HCT116 (cell line): ENCODE measurements around the gene HSFX4. TPM values are rescaled to one million over a fixed set of nuclear protein-coding genes. Genes with fewer than 3 reads are reported as not detected.
"Not testable (repeated sequence)": the region's sequence is repeated elsewhere in the genome, so short reads cannot be mapped to it uniquely, and the experiment has no call there.

ENCODE experiments used
- ATAC-seq: fragments of 200-7000 bp; cut with Tn5 transposase; 2 replicates; pipeline ENCODE4 v1.9.1; 2020; ENCODE audit warnings: mild to moderate bottlenecking, moderate library complexity
- BruUV-seq: library from RNA; stranded (reverse); fragments of 400-500 nt; replicated peaks from 2 replicates; lab custom pipeline; 2021; lab: Mats Ljungman, UMichigan
- CTCF ChIA-PET: fragments of 300-600 bp; sonication (Branson Sonifier 250); formaldehyde crosslinking; loops from one replicate; lab custom pipeline; 2021; ENCODE audit warnings: antibody characterized with exemption; lab: Charles Lee
- POLR2A ChIA-PET: fragments of 300-600, 350-600 bp; sonication (Branson Sonifier 250); formaldehyde crosslinking; loops from one replicate; lab custom pipeline; 2021; ENCODE audit warnings: antibody characterized with exemption; lab: Charles Lee
- RAD21 ChIA-PET, 2 experiments: fragments of 300-600 bp; sonication (Branson Sonifier 250); formaldehyde crosslinking; loops; one replicate each; lab custom pipeline; 2023; ENCODE audit warnings: low total read pairs in 2 of 2; ENCODE audit not compliant: uncharacterized antibody in 2 of 2, unreplicated experiment in 2 of 2, low non-redundant PET in 1 of 2; lab: Charles Lee
- DNase-seq: peaks from one replicate; pipeline ENCODE4 v3.0.0-alpha.2; 2010; ENCODE audit warnings: low read depth, low spot score
- H2AFZ ChIP-seq: fragments of 200-600 bp; shearing (Covaris generic), sonication (generic); 2 replicates; pipeline ENCODE4 v1.6.1; 2017; ENCODE audit warnings: low read depth, mixed run types, mixed read lengths, antibody characterized with exemption, low read length; ENCODE audit not compliant: poor library complexity, severe bottlenecking
- H3K27ac ChIP-seq: 2 replicates; pipeline ENCODE4 v1.5.1; 2012; ENCODE audit warnings: low read depth, low read length
- H3K27me3 ChIP-seq: fragments of 200-600 bp; sonication (generic); 2 replicates; pipeline ENCODE4 v1.6.1; 2016; ENCODE audit warnings: mixed run types, low read length, mixed read lengths; ENCODE audit not compliant: insufficient read depth
- H3K36me3 ChIP-seq, 2 experiments: fragments of 200-500 bp in 1 of 2; fragments of 200-600 bp in 1 of 2; sonication (Bioruptor generic) in 1 of 2; sonication (generic) in 1 of 2; 2 replicates each; pipeline versions ENCODE4 v1.5.1 to v1.6.1; 2014 to 2016; ENCODE audit warnings: low read length in 2 of 2, inconsistent platforms in 1 of 2, mixed read lengths in 1 of 2, mixed run types in 1 of 2; ENCODE audit not compliant: insufficient read depth in 2 of 2, control insufficient read depth in 1 of 2
- H3K4me1 ChIP-seq, 2 experiments: fragments of 200-600 bp in 1 of 2; sonication (generic) in 1 of 2; 2 replicates each; pipeline versions ENCODE4 v1.5.1 to v1.6.1; 2012 to 2017; ENCODE audit warnings: low read length in 2 of 2, inconsistent platforms in 1 of 2, mild to moderate bottlenecking in 1 of 2, mixed read lengths in 1 of 2, mixed run types in 1 of 2, moderate library complexity in 1 of 2; ENCODE audit not compliant: insufficient read depth in 2 of 2, control insufficient read depth in 1 of 2
- H3K4me2 ChIP-seq: fragments of 200-600 bp; sonication (generic); 2 replicates; pipeline ENCODE4 v1.6.1; 2017; ENCODE audit warnings: mixed run types, low read length, mixed read lengths
- H3K4me3 ChIP-seq, 2 experiments: fragments of 200-600 bp in 1 of 2; sonication (generic) in 1 of 2; replicated peaks in 1 of 2; 2 replicates each; pipeline ENCODE4 v1.5.1; 2011 to 2016; ENCODE audit warnings: low read length in 2 of 2, control low read depth in 1 of 2, low read depth in 1 of 2, mild to moderate bottlenecking in 1 of 2, mixed read lengths in 1 of 2, mixed run types in 1 of 2
- H3K79me2 ChIP-seq: fragments of 200-600 bp; sonication (generic); 2 replicates; pipeline ENCODE4 v1.6.1; 2017; ENCODE audit warnings: mild to moderate bottlenecking, mixed run types, low read length, moderate library complexity, mixed read lengths; ENCODE audit not compliant: insufficient read depth
- H3K9ac ChIP-seq: fragments of 200-600 bp; sonication (generic); 2 replicates; pipeline ENCODE4 v1.6.1; 2016; ENCODE audit warnings: low read length, mixed read lengths
- H3K9me2 ChIP-seq: fragments of 200-600 bp; sonication (generic), shearing (Covaris generic); 2 replicates; pipeline ENCODE4 v1.6.1; 2017; ENCODE audit warnings: mixed run types, mild to moderate bottlenecking, moderate library complexity; ENCODE audit not compliant: insufficient read depth
- H3K9me3 ChIP-seq, 2 experiments: fragments of 200-500 bp in 1 of 2; fragments of 200-600 bp in 1 of 2; sonication (Bioruptor generic) in 1 of 2; sonication (generic) in 1 of 2; 2 replicates each; pipeline ENCODE4 v1.6.1; 2014 to 2017; ENCODE audit warnings: low read length in 2 of 2, mixed read lengths in 2 of 2, inconsistent platforms in 1 of 2, low read depth in 1 of 2, mild to moderate bottlenecking in 1 of 2, mixed run types in 1 of 2, moderate library complexity in 1 of 2; ENCODE audit not compliant: control insufficient read depth in 1 of 2, insufficient read depth in 1 of 2
- H4K20me1 ChIP-seq: fragments of 200-600 bp; sonication (generic), shearing (Covaris generic); 2 replicates; pipeline ENCODE4 v1.6.1; 2017; ENCODE audit warnings: mixed run types, mild to moderate bottlenecking, moderate library complexity; ENCODE audit not compliant: insufficient read depth
- CBX3 ChIP-seq: IDR thresholded peaks from 2 replicates; pipeline ENCODE4 v1.6.1; 2012; ENCODE audit warnings: low read depth
- CEBPB ChIP-seq: IDR thresholded peaks from 2 replicates; pipeline ENCODE4 v1.6.1; 2012; ENCODE audit warnings: low read depth
- SP1 ChIP-seq: IDR thresholded peaks from 2 replicates; pipeline ENCODE4 v1.6.1; 2012; ENCODE audit warnings: low read depth
- TCF7L2 ChIP-seq: IDR thresholded peaks from 2 replicates; pipeline ENCODE4 v1.7.0; 2011; ENCODE audit warnings: borderline replicate concordance, inconsistent platforms; ENCODE audit not compliant: insufficient read depth, insufficient read length; ENCODE audit errors: extremely low read depth
- YY1 ChIP-seq: IDR thresholded peaks from 2 replicates; pipeline ENCODE4 v1.6.1; 2011; ENCODE audit warnings: low read length, low read depth, moderate library complexity, mild to moderate bottlenecking; ENCODE audit not compliant: insufficient replicate concordance; ENCODE audit errors: extremely low read depth
- intact Hi-C: fragments of 100-400 bp; cut with micrococcal nuclease; formaldehyde crosslinking; loops from 2 replicates; pipeline ENCODE4 v1.10.0; 2022
- total RNA-seq: library from RNA; stranded (reverse); gene quantifications from one replicate; pipeline ENCODE4 v1.2.1, GENCODE V29; 2021; ENCODE audit not compliant: unreplicated experiment
- TF ChIP-seq, protein P1 (sequence below): IDR thresholded peaks from 2 replicates; pipeline ENCODE4 v1.6.1; 2012
- TF ChIP-seq, protein P2 (sequence below), 3 experiments: fragments of 200-600 bp in 1 of 3; sonication (generic) in 1 of 3; IDR thresholded peaks in 2 of 3; conservative IDR thresholded peaks in 1 of 3; 2 replicates each; pipeline ENCODE4 v1.5.1; 2012 to 2017; ENCODE audit warnings: low read depth in 2 of 3, low read length in 2 of 3, antibody characterized with exemption in 1 of 3, borderline replicate concordance in 1 of 3, control low read depth in 1 of 3, mild to moderate bottlenecking in 1 of 3, mixed read lengths in 1 of 3, mixed run types in 1 of 3, moderate library complexity in 1 of 3; ENCODE audit not compliant: insufficient read depth in 1 of 3

HSFX4 gene
- total RNA-seq, 1 experiment from 2014 or later = not detected

DNA sequence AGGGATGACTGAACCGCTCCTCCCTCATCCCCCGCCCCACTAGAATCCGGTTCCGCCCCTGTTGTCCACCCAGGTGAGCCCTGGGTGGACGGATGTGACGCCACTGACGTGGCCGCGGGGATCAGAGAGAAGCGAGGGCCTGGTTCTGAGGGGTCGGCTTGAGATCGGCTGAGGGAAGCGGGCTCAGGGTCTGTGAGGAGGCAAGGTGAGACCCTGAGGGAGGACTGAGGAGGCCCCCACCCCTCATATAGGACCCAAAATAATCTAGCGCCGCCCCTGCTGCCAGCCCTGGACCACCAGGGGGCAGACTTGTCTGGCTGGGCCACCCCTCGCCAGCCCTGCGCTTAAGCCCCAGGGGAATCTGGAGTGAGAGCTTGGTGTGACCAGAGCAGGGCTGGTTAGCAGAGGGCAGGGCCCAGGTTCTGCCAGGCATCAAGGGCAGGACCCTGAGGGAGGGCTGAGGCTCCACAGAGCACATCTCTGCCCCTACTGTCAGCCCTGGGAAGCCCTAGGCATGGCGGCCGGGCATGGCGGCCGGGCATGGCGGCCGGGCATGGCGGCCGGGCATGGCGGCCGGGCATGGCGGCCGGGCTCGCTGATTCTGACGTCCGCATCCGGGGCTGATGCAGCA, 48.2 kb upstream of the HSFX4 start, which contains the start of gene MAGEA8 (continued):
- TF ChIP-seq TCF7L2 (no peak), CEBPB (no peak), CBX3 (no peak)
- TF ChIP-seq, all 23 proteins: peak for 2

DNA sequence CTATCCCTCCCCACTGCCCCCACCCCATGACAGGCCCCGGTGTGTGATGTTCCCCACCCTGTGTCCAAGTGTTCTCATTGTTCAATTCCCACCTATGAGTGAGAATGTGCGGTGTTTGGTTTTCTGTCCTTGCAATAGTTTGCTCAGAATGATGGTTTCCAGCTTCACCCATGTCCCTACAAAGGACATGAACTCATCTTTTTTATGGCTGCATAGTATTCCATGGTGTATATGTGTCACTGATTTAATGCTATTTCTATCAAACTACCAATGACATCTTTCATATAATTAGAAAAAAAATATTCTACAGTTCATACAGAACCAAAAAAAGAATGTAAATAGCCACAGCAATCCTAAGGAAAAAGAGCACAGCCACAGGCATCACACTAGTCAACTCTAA, 38.5 kb upstream of the HSFX4 start:
- ATAC-seq, BruUV-seq, CTCF ChIA-PET: not testable (repeated sequence)

DNA sequence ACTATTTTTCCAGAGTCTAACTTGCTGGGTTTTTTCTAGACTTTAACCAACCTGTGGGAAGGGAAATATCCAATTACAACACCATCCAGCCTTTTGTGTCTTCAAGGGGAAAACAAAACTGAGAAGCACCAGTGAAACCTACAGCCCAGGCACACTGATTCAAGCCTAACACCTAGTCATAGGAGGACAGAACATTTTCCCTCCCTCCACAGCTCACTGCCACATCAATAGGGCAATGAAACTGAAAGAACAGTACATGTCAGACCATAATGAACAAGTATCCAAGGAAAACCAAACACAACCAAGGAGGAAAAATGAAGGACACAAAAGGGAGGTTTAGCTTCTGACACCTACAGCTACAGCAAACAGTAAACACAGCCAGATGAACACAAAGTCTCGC, 30.8 kb upstream of the HSFX4 start:
- CTCF ChIA-PET = no interaction called here
- ATAC-seq = no peak

More for the DNA sequence above, 38.5 kb upstream of the HSFX4 start:
- intact Hi-C loops, H3K9me2 ChIP-seq, POLR2A ChIA-PET, H3K27ac ChIP-seq, H3K4me3 ChIP-seq, H3K79me2 ChIP-seq, H3K4me1 ChIP-seq, H3K27me3 ChIP-seq, H3K9ac ChIP-seq, H3K4me2 ChIP-seq, H4K20me1 ChIP-seq, H2AFZ ChIP-seq, DNase-seq, H3K36me3 ChIP-seq, RAD21 ChIA-PET, H3K9me3 ChIP-seq: not testable (repeated sequence)

More for the DNA sequence above, 30.8 kb upstream of the HSFX4 start:
- Histone ChIP-seq H3K4me1 (no peaks in the 10 kb centered on the region), H3K9me3 (no peaks in the 10 kb centered on the region), H3K9me2 (no peaks in the 10 kb centered on the region), H4K20me1 (no peaks in the 10 kb centered on the region), H3K36me3 (no peaks in the 10 kb centered on the region), H2AFZ (no peak overlapping the region), H3K27me3 (no peaks in the 10 kb centered on the region), H3K4me3 (no peak overlapping the region), H3K79me2 (no peaks in the 10 kb centered on the region), H3K27ac (no peak overlapping the region), H3K9ac (no peak overlapping the region), H3K4me2 (no peak overlapping the region)
- TF ChIP-seq YY1 = no peak
- TF ChIP-seq, protein P1, sequence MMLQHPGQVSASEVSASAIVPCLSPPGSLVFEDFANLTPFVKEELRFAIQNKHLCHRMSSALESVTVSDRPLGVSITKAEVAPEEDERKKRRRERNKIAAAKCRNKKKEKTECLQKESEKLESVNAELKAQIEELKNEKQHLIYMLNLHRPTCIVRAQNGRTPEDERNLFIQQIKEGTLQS = no peak
- no peak for TF ChIP-seq SP1
- no peak for TF ChIP-seq CEBPB
- TF ChIP-seq, protein P2, sequence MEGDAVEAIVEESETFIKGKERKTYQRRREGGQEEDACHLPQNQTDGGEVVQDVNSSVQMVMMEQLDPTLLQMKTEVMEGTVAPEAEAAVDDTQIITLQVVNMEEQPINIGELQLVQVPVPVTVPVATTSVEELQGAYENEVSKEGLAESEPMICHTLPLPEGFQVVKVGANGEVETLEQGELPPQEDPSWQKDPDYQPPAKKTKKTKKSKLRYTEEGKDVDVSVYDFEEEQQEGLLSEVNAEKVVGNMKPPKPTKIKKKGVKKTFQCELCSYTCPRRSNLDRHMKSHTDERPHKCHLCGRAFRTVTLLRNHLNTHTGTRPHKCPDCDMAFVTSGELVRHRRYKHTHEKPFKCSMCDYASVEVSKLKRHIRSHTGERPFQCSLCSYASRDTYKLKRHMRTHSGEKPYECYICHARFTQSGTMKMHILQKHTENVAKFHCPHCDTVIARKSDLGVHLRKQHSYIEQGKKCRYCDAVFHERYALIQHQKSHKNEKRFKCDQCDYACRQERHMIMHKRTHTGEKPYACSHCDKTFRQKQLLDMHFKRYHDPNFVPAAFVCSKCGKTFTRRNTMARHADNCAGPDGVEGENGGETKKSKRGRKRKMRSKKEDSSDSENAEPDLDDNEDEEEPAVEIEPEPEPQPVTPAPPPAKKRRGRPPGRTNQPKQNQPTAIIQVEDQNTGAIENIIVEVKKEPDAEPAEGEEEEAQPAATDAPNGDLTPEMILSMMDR (IDR thresholded peaks at IDR 0.05 in 2 of 3, conservative IDR thresholded peaks at IDR 0.05 in 1 of 3; ENCODE audit: borderline replicate concordance in 1 of 3, insufficient read depth in 1 of 3, low read depth in 2 of 3, low read length in 2 of 3) = no peak
- TF ChIP-seq CBX3 = no peak
- DNase-seq = no peak
- POLR2A ChIA-PET = no interaction called here
- intact Hi-C loops = no loop called here
- BruUV-seq = no TSS peak
- RAD21 ChIA-PET = no interaction called here
